GM18502 (cell line): ENCODE data around the gene TMBIM1.
"Not testable (repeated sequence)": the region's sequence is repeated elsewhere in the genome, so short reads cannot be mapped to it uniquely, and the experiment has no call there.

Source experiments
- ATAC-seq: cut with Tn5 transposase; IDR thresholded peaks from one replicate; pipeline ENCODE4 v1.9.1; 2021; ENCODE audit warnings: mild to moderate bottlenecking; ENCODE audit not compliant: unreplicated experiment, poor library complexity

TMBIM1 gene

DNA sequence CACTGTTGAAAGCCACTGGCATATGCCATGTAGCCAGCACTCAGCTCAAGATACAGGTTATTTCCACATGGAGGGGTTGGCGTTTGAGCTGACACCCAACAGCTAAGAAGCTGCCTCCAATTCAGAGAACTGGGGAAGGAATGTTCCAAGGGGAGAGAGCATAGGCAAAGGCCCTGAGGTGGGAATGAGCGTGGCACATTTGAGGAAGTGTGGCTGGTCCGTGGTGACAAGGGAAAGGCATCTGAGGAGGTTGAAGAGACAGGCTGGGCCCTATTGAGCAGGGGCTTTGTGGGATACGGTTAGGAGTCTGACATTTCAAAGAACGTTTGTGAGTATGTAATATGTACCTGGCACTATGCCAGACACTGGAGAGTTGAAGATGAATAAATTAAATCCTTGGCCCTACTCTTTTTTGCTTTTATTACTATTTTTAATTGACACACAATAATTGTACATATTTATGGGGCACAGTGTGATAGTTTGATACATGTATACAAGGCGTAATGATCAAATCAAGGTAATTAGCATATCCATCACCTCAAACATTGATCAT is 27.6 kb upstream of the TMBIM1 start:
- ATAC-seq = no peak

DNA sequence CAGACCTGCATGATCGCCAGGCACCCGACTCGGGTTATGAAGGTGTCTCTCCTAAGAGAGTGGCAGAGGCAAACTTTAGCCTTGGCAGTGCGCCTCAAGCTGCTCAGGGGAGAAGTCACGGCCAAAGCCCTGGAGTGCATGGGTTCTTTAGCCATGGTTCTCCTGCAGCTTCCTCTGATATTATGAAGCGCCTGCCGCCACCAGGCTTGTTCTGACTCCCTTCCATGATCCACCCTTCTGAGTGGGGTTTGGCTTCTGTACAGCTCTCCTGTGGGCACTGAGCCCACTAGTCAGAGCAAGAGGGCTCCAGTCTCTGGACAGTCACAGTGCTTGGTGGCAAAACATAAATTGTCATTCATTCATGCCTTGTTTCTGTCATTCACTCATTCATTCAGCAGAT is 25.9 kb upstream of the TMBIM1 start:
- no peak for ATAC-seq

- ATAC-seq = no peak
These were observed 25.5 kb upstream of the TMBIM1 start for GRCh38 chr2:218317835-218318234.

GRCh38 chr2:218317303-218317630 is 25.0 kb upstream of the TMBIM1 start:
- ATAC-seq = no peak

GRCh38 chr2:218315397-218315796 is 23.1 kb upstream of the TMBIM1 start:
- no peak for ATAC-seq

- ATAC-seq = not testable (repeated sequence)
These were observed 22.5 kb upstream of the TMBIM1 start for GRCh38 chr2:218314764-218315163.

- ATAC-seq = no peak
These were observed 21.1 kb upstream of the TMBIM1 start for GRCh38 chr2:218313356-218313755.

- ATAC-seq = no peak
These were observed 20.0 kb upstream of the TMBIM1 start for GRCh38 chr2:218312267-218312756.

GRCh38 chr2:218311541-218312266 is 19.4 kb upstream of the TMBIM1 start:
- ATAC-seq = not testable (repeated sequence)

- ATAC-seq = no peak
These were observed 18.7 kb upstream of the TMBIM1 start for GRCh38 chr2:218310853-218311540.

GRCh38 chr2:218307415-218308090 is 15.2 kb upstream of the TMBIM1 start:
- no peak for ATAC-seq

GRCh38 chr2:218306184-218306920 is 14.0 kb upstream of the TMBIM1 start:
- ATAC-seq = no peak

- ATAC-seq = no peak
These were observed 13.1 kb upstream of the TMBIM1 start for GRCh38 chr2:218305383-218305782.

- peak; percentile 76 for ATAC-seq
These were observed 9.0 kb upstream of the TMBIM1 start for GRCh38 chr2:218301176-218301819.

DNA sequence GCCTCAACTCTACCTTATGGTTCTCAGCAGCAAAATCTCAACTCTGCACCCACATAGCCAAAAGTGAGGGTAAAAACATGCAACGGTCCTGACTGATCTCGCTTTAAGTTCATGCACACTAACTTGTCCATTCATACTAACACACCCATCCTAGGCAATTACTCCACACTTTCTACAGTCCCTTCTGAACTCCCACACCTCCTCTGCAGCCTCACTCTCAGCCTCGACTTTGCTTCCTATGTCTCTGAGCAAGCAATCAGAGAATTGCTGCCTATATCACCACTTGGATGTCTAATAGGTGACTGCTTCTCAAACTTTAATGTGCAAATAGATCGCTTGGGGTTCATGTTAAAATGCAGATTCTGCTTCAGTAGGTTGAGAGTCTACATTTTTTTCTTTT is 7.8 kb upstream of the TMBIM1 start:
- no peak for ATAC-seq

DNA sequence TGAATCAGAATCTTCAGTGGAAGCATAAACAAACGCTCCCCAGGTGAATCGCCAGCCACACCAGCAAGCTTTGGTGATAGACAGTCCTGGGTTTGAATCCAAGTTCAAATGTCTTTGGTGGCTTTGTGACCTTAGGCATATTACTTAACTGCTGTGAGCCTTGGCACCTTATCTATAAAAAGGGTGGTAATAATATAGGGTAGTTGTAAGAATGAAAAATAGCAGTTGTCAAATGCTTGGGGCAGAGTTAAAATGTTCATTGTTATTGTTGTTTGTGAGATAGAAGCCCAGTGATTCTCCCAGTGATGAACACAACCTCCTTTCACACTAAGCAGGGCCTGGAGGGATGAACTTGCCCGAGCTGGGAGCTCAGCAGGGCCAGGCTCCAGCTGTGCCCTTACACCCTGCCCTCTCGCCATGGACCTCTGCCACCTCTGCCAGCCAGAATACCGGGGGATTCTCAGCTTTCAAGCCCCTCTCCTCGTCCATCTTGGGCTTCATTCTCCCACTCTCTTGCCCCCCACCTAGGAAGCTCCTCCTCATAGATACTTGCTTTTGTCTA is 6.1 kb upstream of the TMBIM1 start:
- no peak for ATAC-seq

DNA sequence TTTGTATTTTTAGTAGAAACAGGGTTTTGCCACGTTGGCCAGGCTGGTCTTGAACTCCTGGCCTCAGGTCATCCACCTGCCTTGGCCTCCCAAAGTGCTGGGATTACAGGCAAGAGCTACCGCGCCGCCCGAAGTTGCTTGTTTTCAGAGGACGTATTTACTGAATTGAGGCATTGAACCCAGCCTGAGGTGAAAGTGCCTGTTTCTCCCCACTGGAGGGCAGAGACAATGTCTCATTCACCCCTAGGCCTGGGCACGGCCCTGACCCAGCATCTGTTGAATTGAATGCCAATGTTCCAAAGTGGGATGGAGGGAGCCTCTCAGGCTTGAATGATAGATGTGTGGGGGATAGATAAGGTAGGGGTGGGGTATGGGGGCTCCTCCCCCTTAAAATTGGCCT is 4.5 kb upstream of the TMBIM1 start:
- no peak for ATAC-seq

GRCh38 chr2:218296200-218296599 is 3.9 kb upstream of the TMBIM1 start:
- ATAC-seq = no peak

GRCh38 chr2:218295029-218295428 is 2.7 kb upstream of the TMBIM1 start:
- ATAC-seq = no peak
